Suppressor macrophage treated with lipopolysaccharide for 1 hour (primary cell): ENCODE measurements around the gene RNF149.

Source experiments
- DNase-seq, 3 donors: peaks; one replicate each; pipeline ENCODE4 v3.0.0-alpha.2; 2020 to 2022

Gene RNF149

GRCh38 chr2:101293544-101293943, 15.0 kb downstream of the RNF149 start:
- DNase-seq = no peak

GRCh38 chr2:101291973-101292372, 16.5 kb downstream of the RNF149 start:
- no peak for DNase-seq

- DNase-seq = no peak
Observed at GRCh38 chr2:101290711-101291110, 17.8 kb downstream of the RNF149 start.

GRCh38 chr2:101287303-101287702, 21.2 kb downstream of the RNF149 start:
- DNase-seq = no peak

- no peak for DNase-seq
Observed at GRCh38 chr2:101286684-101287083, 21.8 kb downstream of the RNF149 start.

- DNase-seq = no peak
Observed at GRCh38 chr2:101282980-101283379, 25.5 kb downstream of the RNF149 start.

- no peak for DNase-seq
Observed at GRCh38 chr2:101281482-101281881, 27.0 kb downstream of the RNF149 start.

- no peak for DNase-seq
Observed at GRCh38 chr2:101278925-101279324, 29.6 kb downstream of the RNF149 start.

- DNase-seq = no peak
Observed at GRCh38 chr2:101277111-101277510, 31.4 kb downstream of the RNF149 start.

- DNase-seq = no peak
Observed at GRCh38 chr2:101274142-101274541, 34.4 kb downstream of the RNF149 start.

- no peak for DNase-seq
Observed at GRCh38 chr2:101273056-101273455, 35.4 kb downstream of the RNF149 start.

GRCh38 chr2:101272045-101272784, 36.3 kb downstream of the RNF149 start:
- DNase-seq = no peak

- DNase-seq = no peak
Observed at GRCh38 chr2:101270700-101271259, 37.7 kb downstream of the RNF149 start.

GRCh38 chr2:101267671-101268656, 40.5 kb downstream of the RNF149 start:
- no peak for DNase-seq

- peak in 1 of 3 donors; percentile 5 for DNase-seq
Observed at GRCh38 chr2:101265893-101266499, 42.5 kb downstream of the RNF149 start.

- peak in 1 of 3 donors; percentile 14 for DNase-seq
Observed at GRCh38 chr2:101264360-101264939, 44.1 kb downstream of the RNF149 start.

GRCh38 chr2:101263377-101263800, 45.1 kb downstream of the RNF149 start:
- DNase-seq = no peak

- no peak for DNase-seq
Observed at GRCh38 chr2:101262142-101262541, 46.4 kb downstream of the RNF149 start.

GRCh38 chr2:101258804-101259203, 49.7 kb downstream of the RNF149 start:
- no peak for DNase-seq

GRCh38 chr2:101256316-101256715, 52.2 kb downstream of the RNF149 start:
- no peak for DNase-seq

GRCh38 chr2:101255501-101255900, 53.0 kb downstream of the RNF149 start:
- DNase-seq = peak in 1 of 3 donors; percentile 10

GRCh38 chr2:101253703-101254450, 54.6 kb downstream of the RNF149 start:
- DNase-seq = peak; percentile 18 to 41 (median 19)
